VCaP (cell line): Measurements from ENCODE around the gene TJAP1.

Source experiments
- H3K27ac ChIP-seq: fragments of 450-650 bp; 2 replicates; pipeline ENCODE4 v1.5.1; 2017
- CTCF ChIP-seq: fragments of 450-650 bp; conservative IDR thresholded peaks from 2 replicates; pipeline ENCODE4 v1.5.1; 2017; ENCODE audit warnings: mild to moderate bottlenecking, moderate library complexity

The TJAP1 gene

GRCh38 chr6:43445576-43445975 is 31.8 kb upstream of the TJAP1 start:
- no peak overlapping the region for H3K27ac ChIP-seq
- TF ChIP-seq CTCF = no peak

GRCh38 chr6:43447604-43448003 is 29.8 kb upstream of the TJAP1 start:
- no peak overlapping the region for H3K27ac ChIP-seq
- no peak for TF ChIP-seq CTCF

- no peak for TF ChIP-seq CTCF
Measured at GRCh38 chr6:43448916-43449315, 28.5 kb upstream of the TJAP1 start.

GRCh38 chr6:43450699-43451131 is 26.7 kb upstream of the TJAP1 start:
- TF ChIP-seq CTCF = no peak
- no peak overlapping the region for H3K27ac ChIP-seq

More at GRCh38 chr6:43448916-43449315, 28.5 kb upstream of the TJAP1 start:
- no peak overlapping the region for H3K27ac ChIP-seq

- no peak for TF ChIP-seq CTCF
- H3K27ac ChIP-seq = no peak overlapping the region
Measured at GRCh38 chr6:43451348-43451747, 26.0 kb upstream of the TJAP1 start.

- no peak for TF ChIP-seq CTCF
- no peak overlapping the region for H3K27ac ChIP-seq
Measured at GRCh38 chr6:43451939-43452338, 25.4 kb upstream of the TJAP1 start.

- H3K27ac ChIP-seq = no peak overlapping the region
- TF ChIP-seq CTCF = no peak
Measured at GRCh38 chr6:43452896-43453295, 24.5 kb upstream of the TJAP1 start.

- TF ChIP-seq CTCF = no peak
- H3K27ac ChIP-seq = no peak overlapping the region
Measured at GRCh38 chr6:43453831-43454230, 23.5 kb upstream of the TJAP1 start.
